ENCODE data around the gene SNAP29. TPM values are rescaled to one million over a fixed set of nuclear protein-coding genes. Genes with fewer than 3 reads are reported as not detected.
"Not testable (repeated sequence)": the region's sequence is repeated elsewhere in the genome, so short reads cannot be mapped to it uniquely, and the experiment has no call there.

SNAP29 gene
- total RNA-seq, 2 donors from 2014 or later, result 7.6 to 9.6 TPM

- ATAC-seq (peak; percentile 60), DNase-seq (peak; percentile 27 to 63 (median 52))
- intact Hi-C loops (cut with DNase I), result no loop called here
- Histone ChIP-seq H3K36me3 (replicated peaks in 1 of 2; ENCODE audit: insufficient read depth in 1 of 2, low read depth in 2 of 2) (peaks cover 0 to 1% of the 10 kb centered on the region in 2 donors), H3K27me3 (no peaks in the 10 kb centered on the region), H3K27ac (peak overlapping the region in 3 of 4 donors; percentile 6 to 39 (median 15)), H3K9me3 (no peaks in the 10 kb centered on the region), H3K4me1 (peaks cover 53% of the 10 kb centered on the region), H3K4me3 (no peak overlapping the region)
- WGBS, 2 donors, result 21 to 31% methylated on average over 7 to 12 of the region's 12 CpGs
- TF ChIP-seq POLR2A (IDR thresholded peaks at IDR 0.05) (no peak), CTCF (IDR thresholded peaks at IDR 0.05) (no peak)
Observed at GRCh38 chr22:20937031-20937793, 78.4 kb downstream of the SNAP29 start.

GRCh38 chr22:20937794-20938671, 79.2 kb downstream of the SNAP29 start:
- no peak for ATAC-seq
- Histone ChIP-seq H3K4me1 (peaks cover 52% of the 10 kb centered on the region), H3K9me3 (no peaks in the 10 kb centered on the region), H3K27me3 (no peaks in the 10 kb centered on the region), H3K27ac (peak overlapping the region in 1 of 4 donors; percentile 39), H3K4me3 (no peak overlapping the region), H3K36me3 (replicated peaks in 1 of 2; ENCODE audit: insufficient read depth in 1 of 2, low read depth in 2 of 2) (peaks cover 0 to 1% of the 10 kb centered on the region in 2 donors)
- 56 to 62% methylated on average over 8 of the region's 8 CpGs for WGBS, 2 donors
- no peak for DNase-seq
- intact Hi-C loops (cut with DNase I), result no loop called here
- TF ChIP-seq CTCF (IDR thresholded peaks at IDR 0.05) (no peak), POLR2A (IDR thresholded peaks at IDR 0.05) (no peak)

GRCh38 chr22:20939457-20940185, 80.8 kb downstream of the SNAP29 start:
- intact Hi-C loops (cut with DNase I); H3K27me3 ChIP-seq; H3K36me3 ChIP-seq (replicated peaks in 1 of 2; ENCODE audit: insufficient read depth in 1 of 2, low read depth in 2 of 2); H3K4me3 ChIP-seq; H3K9me3 ChIP-seq; ATAC-seq; H3K27ac ChIP-seq; DNase-seq: not testable (repeated sequence)
- 94 to 97% methylated on average over 13 to 14 of the region's 14 CpGs for WGBS, 2 donors
- H3K4me1 ChIP-seq, result peaks cover 52% of the 10 kb centered on the region

GRCh38 chr22:20940186-20940651, 81.4 kb downstream of the SNAP29 start:
- H3K9me3 ChIP-seq, result no peaks in the 10 kb centered on the region
- intact Hi-C loops (cut with DNase I), result no loop called here
- WGBS, 2 donors, result 52 to 63% methylated on average over 3 of the region's 3 CpGs

More at GRCh38 chr22:20940186-20940651, 81.4 kb downstream of the SNAP29 start:
- Histone ChIP-seq H3K36me3 (replicated peaks in 1 of 2; ENCODE audit: insufficient read depth in 1 of 2, low read depth in 2 of 2) (no peaks in the 10 kb centered on the region), H3K27ac (no peak overlapping the region), H3K4me1 (peaks cover 52% of the 10 kb centered on the region), H3K27me3 (no peaks in the 10 kb centered on the region), H3K4me3 (no peak overlapping the region)
- DNase-seq (no peak), ATAC-seq (no peak)
- TF ChIP-seq CTCF (IDR thresholded peaks at IDR 0.05) (no peak), POLR2A (IDR thresholded peaks at IDR 0.05) (no peak)

Other genes starting within 250 kb of the SNAP29 start
- not detected for gene SERPIND1, start 84.9 kb upstream of the SNAP29 start, total RNA-seq
- gene PI4KA, start 196 bp upstream of the SNAP29 start, total RNA-seq, result 10 to 100 TPM; 42.5 to 47.2 TPM
- 10 to 100 TPM; 18.2 to 25.4 TPM for gene CRKL, start 58.4 kb downstream of the SNAP29 start, total RNA-seq
- 1 to 10 TPM in 1 of 2 donors, under 1 TPM in 1; 0.78 to 3.0 TPM for gene AIFM3, start 108.2 kb downstream of the SNAP29 start, total RNA-seq
- gene LZTR1, start 123.3 kb downstream of the SNAP29 start, total RNA-seq, result 10 to 100 TPM; 25.7 to 66.9 TPM
- gene THAP7, start 143.1 kb downstream of the SNAP29 start, total RNA-seq, result 10 to 100 TPM; 17.1 to 20.2 TPM
- gene P2RX6, start 156.2 kb downstream of the SNAP29 start, total RNA-seq, result not detected
- 1 to 10 TPM; 1.3 to 1.8 TPM for gene SLC7A4, start 173.6 kb downstream of the SNAP29 start, total RNA-seq
- gene LRRC74B, start 186.9 kb downstream of the SNAP29 start, total RNA-seq, result not detected

Data from body of pancreas (tissue), 4 donors.